PC-9 (cell line): ENCODE measurements around the gene CALM3. TPM values are rescaled to one million over a fixed set of nuclear protein-coding genes. Genes with fewer than 3 reads are reported as not detected.

Source experiments
- BruUV-seq: library from RNA; stranded (reverse); fragments of 400-500 nt; replicated peaks from 2 replicates; lab custom pipeline; 2021; lab: Mats Ljungman, UMichigan
- CTCF ChIA-PET: fragments of 300-600 bp; sonication (Branson Sonifier 250); formaldehyde crosslinking; loops from one replicate; lab custom pipeline; 2022; ENCODE audit warnings: antibody characterized with exemption; lab: Charles Lee
- POLR2A ChIA-PET: fragments of 300-600 bp; sonication (Branson Sonifier 250); formaldehyde crosslinking; loops from one replicate; lab custom pipeline; 2022; ENCODE audit warnings: antibody characterized with exemption; ENCODE audit not compliant: unreplicated experiment; lab: Charles Lee
- DNase-seq, 2 experiments: peaks; one replicate each; pipeline versions ENCODE4 v3.0.0 to v3.0.0-alpha.2; 2015 to 2022; ENCODE audit warnings: mixed read lengths in 1 of 2
- H2AFZ ChIP-seq: fragments of 200-600 bp; sonication (generic); 2 replicates; pipeline ENCODE4 v1.8.1; 2017; ENCODE audit warnings: antibody characterized with exemption
- H3F3A ChIP-seq: fragments of 200-600 bp; sonication (generic); 2 replicates; pipeline ENCODE4 v1.8.1; 2017; ENCODE audit warnings: antibody characterized with exemption, mild to moderate bottlenecking, low read depth; ENCODE audit not compliant: insufficient read depth
- H3K27ac ChIP-seq: fragments of 200-600 bp; sonication (generic); 2 replicates; pipeline ENCODE4 v1.6.1; 2016; ENCODE audit warnings: mixed run types
- H3K27me3 ChIP-seq: fragments of 200-600 bp; sonication (generic); 2 replicates; pipeline ENCODE4 v1.6.1; 2016; ENCODE audit warnings: low read depth, mixed run types; ENCODE audit not compliant: insufficient read depth
- H3K36me3 ChIP-seq: fragments of 200-600 bp; sonication (generic); 2 replicates; pipeline ENCODE4 v1.6.1; 2016; ENCODE audit warnings: low read depth, mixed run types
- H3K4me1 ChIP-seq: fragments of 200-600 bp; sonication (generic); replicated peaks from 2 replicates; pipeline ENCODE4 v1.6.1; 2016; ENCODE audit warnings: mixed run types; ENCODE audit not compliant: insufficient read depth
- H3K4me2 ChIP-seq: fragments of 200-600 bp; sonication (generic); 2 replicates; pipeline ENCODE4 v1.6.1; 2017; ENCODE audit warnings: mixed run types
- H3K4me3 ChIP-seq: fragments of 200-600 bp; sonication (generic); 2 replicates; pipeline ENCODE4 v1.6.1; 2016; ENCODE audit warnings: mixed run types
- H3K79me2 ChIP-seq: fragments of 200-600 bp; sonication (generic); 2 replicates; pipeline ENCODE4 v1.6.1; 2017; ENCODE audit warnings: low read depth, mixed run types
- H3K9me2 ChIP-seq: fragments of 200-600 bp; sonication (generic); 2 replicates; pipeline ENCODE4 v1.8.1; 2017; ENCODE audit warnings: mild to moderate bottlenecking; ENCODE audit not compliant: insufficient read depth
- H3K9me3 ChIP-seq: fragments of 200-600 bp; sonication (generic); 2 replicates; pipeline ENCODE4 v1.8.1; 2016; ENCODE audit warnings: low read depth; ENCODE audit not compliant: insufficient read depth
- H4K20me1 ChIP-seq: fragments of 200-600 bp; sonication (generic); 2 replicates; pipeline ENCODE4 v1.8.1; 2017; ENCODE audit not compliant: insufficient read depth
- EZH2 ChIP-seq: fragments of 200-600 bp; sonication (generic); IDR thresholded peaks from 2 replicates; pipeline ENCODE4 v1.8.0; 2017; ENCODE audit warnings: antibody characterized with exemption, low read depth
- intact Hi-C: fragments of 100-400 bp; cut with micrococcal nuclease; formaldehyde crosslinking; loops from one replicate; pipeline ENCODE4 v1.10.0; 2022; ENCODE audit not compliant: unreplicated experiment
- total RNA-seq: library from RNA; stranded (reverse); gene quantifications from 2 replicates; pipeline ENCODE4 v1.2.3, GENCODE V29; 2021
- TF ChIP-seq, protein P1 (sequence below): fragments of 200-600 bp; sonication (generic); conservative IDR thresholded peaks from 2 replicates; pipeline ENCODE4 v1.6.1; 2017; ENCODE audit warnings: mixed run types, antibody characterized with exemption, mild to moderate bottlenecking, moderate library complexity

Gene CALM3
- total RNA-seq, 1 experiment from 2014 or later, result 239 TPM

DNA sequence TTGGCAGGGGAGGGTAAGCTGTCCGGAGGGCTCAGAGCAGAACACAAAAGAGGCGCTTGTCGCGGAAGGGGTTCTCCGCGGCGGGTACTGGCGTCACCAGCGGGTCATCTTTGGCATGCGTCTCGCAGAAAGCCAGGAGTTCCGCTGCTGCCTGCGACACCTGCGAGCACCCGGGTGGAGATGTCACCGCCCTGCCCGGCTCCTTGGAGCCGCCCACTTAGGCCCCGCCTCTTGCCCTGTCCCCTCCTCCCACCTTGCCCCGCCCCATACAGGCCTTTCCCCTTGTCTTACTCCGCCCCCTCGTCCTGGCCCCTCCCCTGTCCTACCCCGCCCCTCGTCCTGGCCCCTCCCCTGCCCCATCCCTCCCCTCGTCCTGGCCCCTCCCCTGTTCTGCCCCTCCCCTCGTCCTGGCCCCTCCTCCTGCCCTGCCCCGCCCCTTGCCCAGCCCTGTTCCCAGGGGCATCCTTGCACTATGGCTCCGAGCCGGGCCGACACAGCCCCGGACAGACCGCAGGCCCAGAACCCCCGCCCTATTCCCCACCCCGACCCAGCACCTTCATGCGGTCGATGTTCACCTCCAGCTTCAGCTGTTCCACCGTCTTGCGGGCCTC, 33.0 kb downstream of the CALM3 start:
- H3K4me3 ChIP-seq, result peak overlapping the region; percentile 53
- H3K36me3 ChIP-seq, result no peaks in the 10 kb centered on the region
- no peaks in the 10 kb centered on the region for H4K20me1 ChIP-seq
- no peak for TF ChIP-seq EZH2
- TF ChIP-seq, protein P1, sequence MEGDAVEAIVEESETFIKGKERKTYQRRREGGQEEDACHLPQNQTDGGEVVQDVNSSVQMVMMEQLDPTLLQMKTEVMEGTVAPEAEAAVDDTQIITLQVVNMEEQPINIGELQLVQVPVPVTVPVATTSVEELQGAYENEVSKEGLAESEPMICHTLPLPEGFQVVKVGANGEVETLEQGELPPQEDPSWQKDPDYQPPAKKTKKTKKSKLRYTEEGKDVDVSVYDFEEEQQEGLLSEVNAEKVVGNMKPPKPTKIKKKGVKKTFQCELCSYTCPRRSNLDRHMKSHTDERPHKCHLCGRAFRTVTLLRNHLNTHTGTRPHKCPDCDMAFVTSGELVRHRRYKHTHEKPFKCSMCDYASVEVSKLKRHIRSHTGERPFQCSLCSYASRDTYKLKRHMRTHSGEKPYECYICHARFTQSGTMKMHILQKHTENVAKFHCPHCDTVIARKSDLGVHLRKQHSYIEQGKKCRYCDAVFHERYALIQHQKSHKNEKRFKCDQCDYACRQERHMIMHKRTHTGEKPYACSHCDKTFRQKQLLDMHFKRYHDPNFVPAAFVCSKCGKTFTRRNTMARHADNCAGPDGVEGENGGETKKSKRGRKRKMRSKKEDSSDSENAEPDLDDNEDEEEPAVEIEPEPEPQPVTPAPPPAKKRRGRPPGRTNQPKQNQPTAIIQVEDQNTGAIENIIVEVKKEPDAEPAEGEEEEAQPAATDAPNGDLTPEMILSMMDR, result no peak
- no peaks in the 10 kb centered on the region for H3K9me3 ChIP-seq
- no peaks in the 10 kb centered on the region for H3K9me2 ChIP-seq
- H3K27me3 ChIP-seq, result peaks cover 68% of the 10 kb centered on the region
- intact Hi-C loops, result loop anchor here (1.0 kb wide), 1 partner anchor 27 kb away; the partner anchor contains the start of gene DACT3
- no peaks in the 10 kb centered on the region for H3K79me2 ChIP-seq
- no peak overlapping the region for H3K27ac ChIP-seq
- peaks cover 4% of the 10 kb centered on the region; the same call in 1 of the 2 replicates for H3F3A ChIP-seq
- peak overlapping the region; percentile 78 for H2AFZ ChIP-seq
- peak overlapping the region; percentile 93 for H3K4me2 ChIP-seq
- ChIA-PET CTCF (no interaction called here), POLR2A (no interaction called here)
- peaks cover 14% of the 10 kb centered on the region for H3K4me1 ChIP-seq
- no TSS peak for BruUV-seq
- peak; percentile 79 to 97 for DNase-seq

DNA sequence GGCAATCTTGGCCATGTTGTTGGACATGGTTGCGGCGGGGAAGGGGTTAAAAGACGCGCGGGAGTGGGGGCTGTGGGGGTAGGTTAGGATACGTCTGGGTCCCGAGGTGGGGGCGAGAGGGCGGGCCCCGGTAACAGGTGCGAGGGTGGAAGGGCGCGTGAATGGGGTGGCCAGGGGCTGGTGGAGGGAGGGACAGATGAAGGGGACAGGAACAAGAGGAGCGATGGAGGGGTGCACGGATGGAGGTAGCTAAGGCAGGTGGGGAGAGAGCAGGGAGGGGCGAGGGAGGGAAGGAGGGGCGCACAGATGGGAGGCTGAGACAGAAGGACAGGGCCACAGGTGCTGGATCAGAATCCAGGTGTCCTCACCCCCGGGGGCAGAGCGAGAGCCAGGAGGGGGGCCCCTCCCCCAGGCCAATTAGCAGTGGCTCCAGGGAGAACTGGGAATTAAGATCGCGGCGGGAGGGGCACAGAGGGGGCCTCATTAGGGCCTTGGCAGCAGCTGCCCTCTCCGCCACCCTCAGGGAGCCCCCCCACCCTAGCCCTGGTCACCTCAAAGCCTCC, 33.6 kb downstream of the CALM3 start:
- Histone ChIP-seq H3K9me3 (no peaks in the 10 kb centered on the region), H3K27ac (no peak overlapping the region), H3K4me3 (peak overlapping the region; percentile 44; the same call in 1 of the 2 replicates), H2AFZ (no peak overlapping the region), H4K20me1 (no peaks in the 10 kb centered on the region), H3F3A (peaks cover 4% of the 10 kb centered on the region; the same call in 1 of the 2 replicates), H3K36me3 (no peaks in the 10 kb centered on the region), H3K4me1 (peaks cover 20% of the 10 kb centered on the region), H3K4me2 (peak overlapping the region; percentile 80), H3K9me2 (no peaks in the 10 kb centered on the region), H3K79me2 (no peaks in the 10 kb centered on the region), H3K27me3 (peaks cover 71% of the 10 kb centered on the region)
- no peak for DNase-seq
- ChIA-PET POLR2A (no interaction called here), CTCF (no interaction called here)
- intact Hi-C loops, result loop anchor here (1.0 kb wide), 1 partner anchor 27 kb away; the partner anchor contains the start of gene DACT3
- TF ChIP-seq, protein P1, result no peak
- no peak for TF ChIP-seq EZH2
- BruUV-seq, result no TSS peak

DNA sequence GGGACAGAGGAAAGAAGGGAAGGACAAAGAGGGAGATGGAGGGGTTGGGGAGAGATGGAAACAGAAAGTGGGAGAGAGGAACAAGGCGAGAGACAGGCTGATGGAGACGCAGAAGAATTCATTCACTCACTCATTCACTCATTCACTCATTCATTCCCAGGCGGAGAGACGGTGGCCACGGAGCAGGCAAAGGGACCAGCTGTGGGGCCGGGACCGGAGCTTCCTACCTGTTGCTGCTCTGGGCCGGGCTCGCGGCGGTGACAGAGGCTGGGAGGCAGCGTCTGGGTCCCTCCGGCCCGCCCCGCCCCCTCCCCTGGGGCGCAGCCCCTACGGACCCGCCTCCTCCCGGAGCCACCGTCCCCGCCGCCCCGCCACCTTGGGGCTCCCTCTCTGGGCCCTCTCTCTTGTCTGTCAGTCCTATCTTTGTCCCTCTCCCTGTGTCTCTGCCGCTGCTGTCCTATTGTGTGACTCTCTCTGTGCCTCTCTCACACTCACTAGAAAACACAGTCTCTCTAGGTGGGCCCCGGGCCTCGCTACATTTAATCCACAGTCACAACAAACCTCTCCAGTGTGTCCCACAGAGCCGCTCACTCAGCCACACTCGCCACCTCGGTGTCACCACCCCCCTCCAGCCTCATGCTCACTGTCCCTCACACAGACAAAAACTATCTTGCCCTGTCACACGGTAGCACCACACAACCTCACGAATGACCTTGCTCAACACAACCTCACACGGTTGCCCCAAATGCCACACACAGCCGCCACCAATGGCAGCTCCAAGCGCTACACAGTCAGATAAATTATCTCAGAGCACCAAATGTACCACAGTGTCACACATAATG, 35.0 kb downstream of the CALM3 start, which contains the start of gene GNG8:
Gene GNG8, minus strand, starts transcription at position 283 of the 842 bp plus-strand sequence. CDS start 1,520 bp downstream, outside the sequence.
- intact Hi-C loops, result no loop called here
- DNase-seq, result no peak
- no peak within 1 kb of the TSS for H2AFZ ChIP-seq
- ChIA-PET CTCF (no interaction called here), POLR2A (interaction anchor here (0.7 kb wide), 1 partner anchor 399 kb away, joined by 13 read pairs; no protein-coding TSS in a partner anchor)
- H3K36me3 ChIP-seq, result no peaks in the 10 kb centered on the region
- peaks cover 75% of the 10 kb centered on the region for H3K27me3 ChIP-seq
- H3K27ac ChIP-seq, result no peak within 1 kb of the TSS
- peaks cover 21% of the 10 kb centered on the region for H3K4me1 ChIP-seq
- H3K9me3 ChIP-seq, result no peaks in the 10 kb centered on the region
- H3K4me2 ChIP-seq, result no peak within 1 kb of the TSS
- TF ChIP-seq EZH2, result no peak
- TF ChIP-seq, protein P1, result no peak
- no peak within 1 kb of the TSS for H3K4me3 ChIP-seq
- no peaks in the 10 kb centered on the region for H3K79me2 ChIP-seq
- no TSS peak for BruUV-seq
- H3F3A ChIP-seq, result peaks cover 9% of the 10 kb centered on the region; the same call in 1 of the 2 replicates
- no peaks in the 10 kb centered on the region for H4K20me1 ChIP-seq
- no peaks in the 10 kb centered on the region for H3K9me2 ChIP-seq
